SK-N-SH (cell line): ENCODE data around the gene BMAL1. TPM values are rescaled to one million over a fixed set of nuclear protein-coding genes. Genes with fewer than 3 reads are reported as not detected.

ENCODE experiments used
- CTCF ChIA-PET: fragments of 300-600, 350-600 bp; formaldehyde crosslinking; extraction: SDS; loops from one replicate; lab custom pipeline; 2021; lab: Yijun Ruan, JAX
- POLR2A ChIA-PET: fragments of 350-600 bp; sonication (Branson Sonifier 250); formaldehyde crosslinking; extraction: SDS; loops from one replicate; lab custom pipeline; 2020; ENCODE audit warnings: antibody characterized with exemption, inconsistent platforms; lab: Yijun Ruan, JAX
- DNase-seq: peaks from one replicate; pipeline ENCODE4 v3.0.0; 2012
- H2AFZ ChIP-seq: fragments of 200-600 bp; sonication (generic); 2 replicates; pipeline ENCODE4 v1.8.1; 2016; ENCODE audit warnings: antibody characterized with exemption, mild to moderate bottlenecking, low read depth
- H3F3A ChIP-seq: fragments of 200-600 bp; sonication (generic); replicated peaks from 2 replicates; pipeline ENCODE3; 2016; ENCODE audit warnings: antibody characterized with exemption, mild to moderate bottlenecking; ENCODE audit not compliant: insufficient read depth
- H3K27ac ChIP-seq, 2 experiments: fragments of 200-500 bp in 1 of 2; fragments of 200-600 bp in 1 of 2; sonication (Bioruptor generic) in 1 of 2; sonication (generic), shearing (Covaris generic) in 1 of 2; 2 replicates each; pipeline versions ENCODE4 v1.5.1 to v1.6.1; 2014 to 2016; ENCODE audit warnings: low read depth in 2 of 2, inconsistent platforms in 1 of 2, low read length in 1 of 2, mild to moderate bottlenecking in 1 of 2, mixed read lengths in 1 of 2
- H3K27me3 ChIP-seq: fragments of 200-600 bp; sonication (generic), shearing (Covaris generic); 2 replicates; pipeline ENCODE4 v1.6.1; 2016; ENCODE audit warnings: mixed run types; ENCODE audit not compliant: insufficient read depth
- H3K36me3 ChIP-seq, 2 experiments: fragments of 200-500 bp in 1 of 2; fragments of 200-600 bp in 1 of 2; sonication (Bioruptor generic) in 1 of 2; sonication (generic) in 1 of 2; replicated peaks in 1 of 2; 2 replicates each; pipeline versions ENCODE3 to v1.5.1; 2014 to 2016; ENCODE audit warnings: low read length in 1 of 2, mild to moderate bottlenecking in 1 of 2; ENCODE audit not compliant: insufficient read depth in 2 of 2, control insufficient read depth in 1 of 2
- H3K4me1 ChIP-seq, 2 experiments: fragments of 200-500 bp in 1 of 2; fragments of 200-600 bp in 1 of 2; sonication (Bioruptor generic) in 1 of 2; sonication (generic), shearing (Covaris generic) in 1 of 2; 2 replicates each; pipeline versions ENCODE4 v1.5.1 to v1.6.1; 2014 to 2016; ENCODE audit warnings: low read depth in 1 of 2, low read length in 1 of 2, mixed run types in 1 of 2; ENCODE audit not compliant: insufficient read depth in 2 of 2, control insufficient read depth in 1 of 2
- H3K4me2 ChIP-seq: fragments of 200-600 bp; sonication (generic), shearing (Covaris generic); 2 replicates; pipeline ENCODE4 v1.6.1; 2017; ENCODE audit warnings: mixed run types
- H3K4me3 ChIP-seq, 2 experiments: fragments of 200-500 bp in 1 of 2; fragments of 200-600 bp in 1 of 2; sonication (Bioruptor generic) in 1 of 2; sonication (generic), shearing (Covaris generic) in 1 of 2; 2 replicates each; pipeline versions ENCODE4 v1.5.1 to v1.8.1; 2014 to 2016; ENCODE audit warnings: low read depth in 2 of 2, inconsistent platforms in 1 of 2, low read length in 1 of 2, mild to moderate bottlenecking in 1 of 2, mixed read lengths in 1 of 2, moderate library complexity in 1 of 2
- H3K79me2 ChIP-seq: fragments of 200-600 bp; sonication (generic); 2 replicates; pipeline ENCODE4 v1.8.1; 2017; ENCODE audit warnings: mild to moderate bottlenecking; ENCODE audit not compliant: insufficient read depth
- H3K9ac ChIP-seq: fragments of 200-600 bp; sonication (generic); 2 replicates; pipeline ENCODE4 v1.6.1; 2017; ENCODE audit warnings: mixed run types
- H3K9me2 ChIP-seq: fragments of 200-600 bp; sonication (generic); 2 replicates; pipeline ENCODE4 v1.6.1; 2017; ENCODE audit warnings: mixed run types
- H3K9me3 ChIP-seq: fragments of 200-600 bp; sonication (generic); 2 replicates; pipeline ENCODE4 v1.6.1; 2017; ENCODE audit warnings: mixed run types, mild to moderate bottlenecking, moderate library complexity
- H4K20me1 ChIP-seq: fragments of 200-600 bp; sonication (generic); 2 replicates; pipeline ENCODE4 v1.6.1; 2017; ENCODE audit warnings: mild to moderate bottlenecking, mixed run types; ENCODE audit not compliant: insufficient read depth
- ELF1 ChIP-seq: IDR thresholded peaks from 2 replicates; pipeline ENCODE4 v1.4.0; 2012
- EP300 ChIP-seq, 2 experiments: IDR thresholded peaks; 2 replicates each; pipeline versions ENCODE4 v1.4.0 to v1.6.1; 2012; ENCODE audit warnings: borderline replicate concordance in 1 of 2, low read depth in 1 of 2, low read length in 1 of 2
- EZH2phosphoT487 ChIP-seq: fragments of 200-600 bp; sonication (generic); IDR thresholded peaks from 2 replicates; pipeline ENCODE4 v1.6.1; 2017; ENCODE audit warnings: low read depth, mixed run types, mild to moderate bottlenecking, antibody characterized with exemption, moderate library complexity, borderline replicate concordance
- FOSL2 ChIP-seq: IDR thresholded peaks from 2 replicates; pipeline ENCODE4 v1.4.0; 2012; ENCODE audit warnings: low read depth, mild to moderate bottlenecking, moderate library complexity, borderline replicate concordance
- FOXM1 ChIP-seq: IDR thresholded peaks from 2 replicates; pipeline ENCODE4 v1.4.0; 2012; ENCODE audit warnings: low read depth, mild to moderate bottlenecking
- GABPA ChIP-seq: IDR thresholded peaks from 2 replicates; pipeline ENCODE4 v1.4.0; 2012; ENCODE audit warnings: low read depth, mild to moderate bottlenecking
- JUND ChIP-seq: IDR thresholded peaks from 2 replicates; pipeline ENCODE4 v1.4.0; 2012
- NFIC ChIP-seq: IDR thresholded peaks from 2 replicates; pipeline ENCODE4 v1.4.0; 2012; ENCODE audit warnings: borderline replicate concordance
- POLR2AphosphoS5 ChIP-seq: IDR thresholded peaks from 2 replicates; pipeline ENCODE4 v1.6.1; 2012; ENCODE audit warnings: low read depth, low read length
- RFX5 ChIP-seq: IDR thresholded peaks from 2 replicates; pipeline ENCODE4 v1.6.1; 2012; ENCODE audit warnings: mild to moderate bottlenecking, improper control_type of control experiment, low read length
- SMC3 ChIP-seq: IDR thresholded peaks from 2 replicates; pipeline ENCODE4 v1.6.1; 2012; ENCODE audit warnings: low read depth, low read length, improper control_type of control experiment
- TCF12 ChIP-seq: IDR thresholded peaks from 2 replicates; pipeline ENCODE4 v1.4.0; 2012
- WGBS: methylation state at CpG from one replicate; pipeline ENCODE4 v1.1.6; 2017; ENCODE audit warnings: low lambda C conversion rate; 5-methylcytosine and 5-hydroxymethylcytosine counted together
- polyA plus RNA-seq, 3 experiments: library from polyadenylated mRNA; depleted of rRNA; stranded (reverse); fragments of >200 nt; gene quantifications; 2 replicates each; pipeline ENCODE4 v1.2.3, GENCODE V29; 2012
- TF ChIP-seq, protein P1 (sequence below): IDR thresholded peaks from 2 replicates; pipeline ENCODE4; 2012
- TF ChIP-seq, protein P2 (sequence below): IDR thresholded peaks from 2 replicates; pipeline ENCODE4 v1.4.0; 2012; ENCODE audit warnings: low read depth
- TF ChIP-seq, protein P3 (sequence below): IDR thresholded peaks from 2 replicates; pipeline ENCODE4 v1.6.1; 2012; ENCODE audit warnings: mild to moderate bottlenecking, low read depth, low read length, moderate library complexity

The BMAL1 gene
- polyA plus RNA-seq, 1 of the 3 experiments (the other 2 are of a cell fraction), result 6.5 TPM

DNA sequence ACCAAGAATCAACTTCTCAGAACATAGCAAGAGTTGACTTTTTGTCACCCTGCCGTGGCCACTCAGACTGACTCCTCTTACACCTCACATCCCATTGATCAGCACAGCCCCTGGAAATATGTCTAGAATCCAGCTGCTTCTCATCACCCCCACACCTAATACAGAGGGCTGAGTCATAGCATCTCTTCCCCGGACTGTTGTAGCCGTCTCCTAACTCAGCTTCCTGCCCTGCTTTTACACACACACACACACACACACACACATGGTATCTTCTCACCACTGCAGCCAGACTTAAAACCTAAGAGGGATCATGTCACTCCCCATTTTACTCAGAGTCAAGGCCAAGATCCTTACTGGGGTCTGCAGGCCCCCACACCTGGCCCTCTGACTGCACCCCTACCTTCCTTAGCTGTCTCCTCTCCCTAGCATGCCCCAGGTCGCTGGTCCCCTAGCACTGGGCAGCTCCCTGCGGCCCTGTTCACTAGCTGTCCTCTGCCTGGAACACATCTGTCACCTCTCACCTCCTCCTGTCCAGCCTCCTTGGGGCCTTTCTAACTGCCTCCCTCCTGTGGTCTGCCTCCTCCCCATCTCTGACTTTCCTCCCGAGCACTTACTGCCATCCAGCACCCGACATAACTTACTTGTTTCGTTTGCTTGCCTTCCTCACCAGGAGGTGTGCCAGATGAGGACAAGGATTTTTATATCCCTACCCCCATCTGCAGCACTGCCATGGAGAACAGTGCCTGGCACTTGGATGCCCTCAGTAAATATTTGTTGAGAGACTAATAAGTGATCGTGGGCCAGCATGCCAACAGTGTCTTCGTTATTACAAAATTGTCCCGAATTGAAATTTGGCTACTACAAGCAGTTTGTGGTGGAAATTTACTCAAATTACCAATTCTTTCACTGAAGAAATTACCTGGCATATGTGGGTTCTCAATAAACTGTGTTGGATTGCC lies 61.9 kb downstream of the BMAL1 start:
- no peaks in the 10 kb centered on the region for H3K36me3 ChIP-seq
- H3K9me2 ChIP-seq, result no peaks in the 10 kb centered on the region
- H4K20me1 ChIP-seq, result no peaks in the 10 kb centered on the region
- H3K4me3 ChIP-seq, result no peak overlapping the region
- H3F3A ChIP-seq, result peaks cover 20% of the 10 kb centered on the region
- peaks cover 24% of the 10 kb centered on the region; the same call in 1 of the 2 replicates for H3K79me2 ChIP-seq
- H3K27ac ChIP-seq, result peak overlapping the region in 1 of 2 experiments; percentile 92; a peak in 2 of 4 replicates
- peak overlapping the region; percentile 31; the same call in 1 of the 2 replicates for H3K9ac ChIP-seq
- TF ChIP-seq FOSL2 (peak; percentile 90), GABPA (peak; percentile 26; the same call in 1 of the 2 replicates), EP300 (IDR thresholded peaks at IDR 0.05; ENCODE audit: borderline replicate concordance in 1 of 2, low read depth in 1 of 2, low read length in 1 of 2) (peak in 1 of 2 experiments; percentile 56; a peak in 1 of 4 replicates), EZH2phosphoT487 (no peak), SMC3 (no peak), JUND (peak; percentile 75), ELF1 (no peak), NFIC (peak; percentile 33; the same call in 1 of the 2 replicates), POLR2AphosphoS5 (peak; percentile 59; the same call in 1 of the 2 replicates), FOXM1 (no peak), RFX5 (no peak), TCF12 (peak; percentile 86)
- TF ChIP-seq, protein P1, sequence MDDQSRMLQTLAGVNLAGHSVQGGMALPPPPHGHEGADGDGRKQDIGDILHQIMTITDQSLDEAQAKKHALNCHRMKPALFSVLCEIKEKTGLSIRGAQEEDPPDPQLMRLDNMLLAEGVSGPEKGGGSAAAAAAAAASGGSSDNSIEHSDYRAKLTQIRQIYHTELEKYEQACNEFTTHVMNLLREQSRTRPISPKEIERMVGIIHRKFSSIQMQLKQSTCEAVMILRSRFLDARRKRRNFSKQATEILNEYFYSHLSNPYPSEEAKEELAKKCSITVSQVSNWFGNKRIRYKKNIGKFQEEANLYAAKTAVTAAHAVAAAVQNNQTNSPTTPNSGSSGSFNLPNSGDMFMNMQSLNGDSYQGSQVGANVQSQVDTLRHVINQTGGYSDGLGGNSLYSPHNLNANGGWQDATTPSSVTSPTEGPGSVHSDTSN, result peak; percentile 64; the same call in 1 of the 2 replicates
- TF ChIP-seq, protein P2, sequence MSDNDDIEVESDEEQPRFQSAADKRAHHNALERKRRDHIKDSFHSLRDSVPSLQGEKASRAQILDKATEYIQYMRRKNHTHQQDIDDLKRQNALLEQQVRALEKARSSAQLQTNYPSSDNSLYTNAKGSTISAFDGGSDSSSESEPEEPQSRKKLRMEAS, result 0 out of 2 replicates have a peak, but pooled peaks have one; percentile 15
- TF ChIP-seq, protein P3, sequence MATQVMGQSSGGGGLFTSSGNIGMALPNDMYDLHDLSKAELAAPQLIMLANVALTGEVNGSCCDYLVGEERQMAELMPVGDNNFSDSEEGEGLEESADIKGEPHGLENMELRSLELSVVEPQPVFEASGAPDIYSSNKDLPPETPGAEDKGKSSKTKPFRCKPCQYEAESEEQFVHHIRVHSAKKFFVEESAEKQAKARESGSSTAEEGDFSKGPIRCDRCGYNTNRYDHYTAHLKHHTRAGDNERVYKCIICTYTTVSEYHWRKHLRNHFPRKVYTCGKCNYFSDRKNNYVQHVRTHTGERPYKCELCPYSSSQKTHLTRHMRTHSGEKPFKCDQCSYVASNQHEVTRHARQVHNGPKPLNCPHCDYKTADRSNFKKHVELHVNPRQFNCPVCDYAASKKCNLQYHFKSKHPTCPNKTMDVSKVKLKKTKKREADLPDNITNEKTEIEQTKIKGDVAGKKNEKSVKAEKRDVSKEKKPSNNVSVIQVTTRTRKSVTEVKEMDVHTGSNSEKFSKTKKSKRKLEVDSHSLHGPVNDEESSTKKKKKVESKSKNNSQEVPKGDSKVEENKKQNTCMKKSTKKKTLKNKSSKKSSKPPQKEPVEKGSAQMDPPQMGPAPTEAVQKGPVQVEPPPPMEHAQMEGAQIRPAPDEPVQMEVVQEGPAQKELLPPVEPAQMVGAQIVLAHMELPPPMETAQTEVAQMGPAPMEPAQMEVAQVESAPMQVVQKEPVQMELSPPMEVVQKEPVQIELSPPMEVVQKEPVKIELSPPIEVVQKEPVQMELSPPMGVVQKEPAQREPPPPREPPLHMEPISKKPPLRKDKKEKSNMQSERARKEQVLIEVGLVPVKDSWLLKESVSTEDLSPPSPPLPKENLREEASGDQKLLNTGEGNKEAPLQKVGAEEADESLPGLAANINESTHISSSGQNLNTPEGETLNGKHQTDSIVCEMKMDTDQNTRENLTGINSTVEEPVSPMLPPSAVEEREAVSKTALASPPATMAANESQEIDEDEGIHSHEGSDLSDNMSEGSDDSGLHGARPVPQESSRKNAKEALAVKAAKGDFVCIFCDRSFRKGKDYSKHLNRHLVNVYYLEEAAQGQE, result no peak
- H3K4me1 ChIP-seq, result peaks cover 11 to 18% of the 10 kb centered on the region in 2 experiments
- no peak for DNase-seq
- H3K4me2 ChIP-seq, result peak overlapping the region; percentile 56
- H3K27me3 ChIP-seq, result no peaks in the 10 kb centered on the region
- POLR2A ChIA-PET, result no interaction called here
- CTCF ChIA-PET, result interaction anchor here (0.5 to 10.7 kb wide), 8 partner anchors 10 to 1220 kb away, joined by 3 to 177 read pairs (median 4); no protein-coding TSS in a partner anchor
- WGBS, result 48% methylated on average over 11 of the region's 11 CpGs
- H3K9me3 ChIP-seq, result no peaks in the 10 kb centered on the region
- H2AFZ ChIP-seq, result no peak overlapping the region
